CD4-positive, alpha-beta T cell treated with Interleukin-6 for 4 hours (primary cell): Measurements from ENCODE around the gene GPR141.
"Not testable (repeated sequence)": the region's sequence is repeated elsewhere in the genome, so short reads cannot be mapped to it uniquely, and the experiment has no call there.

Experiments used
- DNase-seq: peaks from one replicate; pipeline ENCODE4 v3.0.0-alpha.2; 2020; ENCODE audit warnings: mixed read lengths

Gene GPR141

DNA sequence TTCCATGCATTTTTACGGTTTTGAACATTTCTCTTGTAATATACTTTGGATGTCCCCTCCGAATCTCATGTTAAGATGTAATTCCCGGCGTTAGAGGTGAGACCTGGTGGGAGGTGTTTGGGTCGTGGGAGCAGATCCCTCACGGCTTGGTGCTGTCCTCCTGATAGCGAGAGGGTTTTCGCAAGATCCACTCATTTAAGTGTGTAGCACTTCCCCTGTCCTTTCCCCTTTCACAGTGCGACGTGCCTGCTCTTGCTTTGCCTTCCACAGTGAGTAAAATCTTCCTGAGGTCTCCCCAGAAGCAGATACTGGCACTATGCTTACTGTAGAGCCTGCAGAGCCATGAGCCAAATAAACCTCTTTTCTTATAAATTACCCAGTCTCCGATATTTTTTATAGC, 6.6 kb downstream of the GPR141 start:
- DNase-seq = no peak

DNA sequence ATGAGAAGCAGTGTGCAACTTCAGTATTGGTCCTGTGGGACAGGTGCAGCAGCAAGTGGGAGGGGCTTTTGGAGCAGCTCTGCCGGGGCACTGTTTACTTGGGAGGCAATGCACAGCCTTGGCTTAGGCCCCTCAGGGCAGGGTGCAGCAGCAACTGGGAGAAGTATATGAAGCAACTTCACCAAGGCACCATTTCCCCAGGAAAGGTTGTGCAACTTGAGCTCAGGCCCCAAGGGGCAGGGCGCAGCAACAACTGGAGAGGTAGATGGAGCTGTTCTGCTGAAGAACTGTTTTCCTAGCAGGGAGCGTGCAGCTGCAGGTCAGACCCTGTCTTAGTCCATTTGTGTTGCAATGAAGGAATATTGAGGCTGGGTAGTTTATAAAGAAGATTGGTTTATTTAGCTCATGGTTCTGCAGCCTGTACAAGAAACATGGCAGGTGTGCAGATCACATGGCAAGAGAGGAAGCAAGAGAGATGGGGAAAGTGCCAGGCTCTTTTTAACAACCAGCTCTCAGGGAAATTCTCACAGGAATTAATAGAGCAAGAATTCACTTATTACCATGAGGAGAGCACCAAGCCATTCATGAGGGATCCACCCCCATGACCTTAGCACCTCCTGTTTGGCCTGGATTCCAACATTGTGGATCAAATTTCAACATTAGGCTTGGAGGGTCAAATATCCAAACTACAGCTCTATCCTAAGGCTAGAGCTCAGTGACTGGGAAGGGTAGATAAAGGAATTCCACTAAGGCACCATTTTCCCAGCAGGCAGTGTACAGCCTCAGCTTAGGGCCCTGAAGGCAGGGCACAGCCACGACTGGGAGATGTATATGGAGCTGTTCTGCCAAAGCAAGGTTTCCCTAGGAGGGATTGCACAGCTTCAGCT, 10.9 kb downstream of the GPR141 start:
- no peak for DNase-seq

DNA sequence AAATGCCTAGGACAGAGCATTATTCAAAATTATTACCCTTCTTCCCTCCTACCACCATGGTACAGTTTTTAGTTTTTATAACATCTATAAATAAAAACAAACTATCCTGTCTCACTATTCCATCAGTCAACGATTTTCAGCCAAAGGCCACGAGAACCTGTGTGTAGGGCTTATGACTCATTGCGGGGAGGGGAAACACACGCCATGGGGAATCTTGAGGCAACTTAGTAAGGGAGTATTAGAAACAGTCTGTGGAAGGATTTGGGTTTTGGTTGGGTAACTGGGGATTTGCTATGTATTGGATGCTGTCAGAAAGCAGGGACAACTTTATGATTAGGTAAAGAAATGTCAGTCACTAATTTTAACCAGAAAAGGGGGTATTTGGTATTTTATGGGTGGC, 14.7 kb downstream of the GPR141 start:
- DNase-seq = no peak

DNA sequence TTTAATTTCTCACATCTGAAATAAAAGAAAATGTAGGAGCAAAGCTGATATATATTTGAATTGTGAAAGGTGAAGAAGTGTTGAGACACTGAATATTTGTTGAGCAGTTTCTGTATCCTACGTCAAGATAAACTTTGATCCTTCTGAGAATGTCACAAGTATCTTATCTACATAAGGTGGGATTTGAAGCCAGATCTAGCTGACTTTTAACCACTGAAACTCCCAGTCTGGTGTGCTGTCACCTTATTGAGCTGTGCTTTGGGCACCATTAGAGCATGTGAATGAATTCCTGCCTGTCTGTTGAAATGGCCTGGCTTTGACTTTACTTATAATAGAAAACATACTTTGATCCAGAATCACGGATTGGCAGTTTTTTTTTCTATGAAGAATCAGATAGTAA, 15.2 kb downstream of the GPR141 start:
- DNase-seq = no peak

DNA sequence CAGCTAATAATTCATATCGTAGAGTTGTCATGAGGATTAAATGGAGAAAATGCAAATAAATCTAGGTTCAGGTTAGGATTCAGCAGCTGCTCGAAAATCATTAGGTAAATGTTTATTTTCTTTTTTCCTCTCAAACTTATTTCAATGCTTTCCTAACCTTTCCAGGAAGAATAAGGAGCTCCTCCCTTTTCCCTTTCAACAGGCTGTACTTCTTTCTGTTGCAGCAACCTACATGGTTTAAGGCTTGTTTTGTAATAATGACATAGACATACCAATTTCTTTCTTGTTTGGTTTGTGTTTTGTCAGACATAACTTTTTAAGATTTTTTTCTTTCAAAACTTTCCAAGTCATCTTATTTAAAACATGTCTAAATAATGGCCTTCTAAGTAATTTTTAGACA, 18.2 kb downstream of the GPR141 start:
- no peak for DNase-seq

DNA sequence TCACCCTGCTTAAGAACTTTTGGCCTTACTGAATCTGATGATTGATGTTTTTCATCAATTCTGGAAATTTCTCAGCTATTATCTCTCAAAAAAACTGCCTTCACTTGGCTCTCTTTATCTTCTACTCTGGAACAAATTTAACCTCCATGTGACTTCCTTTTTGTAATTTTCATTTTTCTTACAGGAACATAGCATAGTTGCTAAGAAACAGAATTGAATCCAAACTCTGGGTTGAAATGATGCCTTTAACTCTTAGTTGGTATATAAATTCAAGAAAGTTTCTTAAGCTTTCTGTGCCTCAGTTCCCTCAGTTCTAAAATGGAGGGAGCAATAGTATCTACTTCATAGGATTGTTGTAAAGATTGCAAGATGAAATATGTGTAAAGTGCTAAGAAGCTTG, 19.8 kb downstream of the GPR141 start:
- no peak for DNase-seq

DNA sequence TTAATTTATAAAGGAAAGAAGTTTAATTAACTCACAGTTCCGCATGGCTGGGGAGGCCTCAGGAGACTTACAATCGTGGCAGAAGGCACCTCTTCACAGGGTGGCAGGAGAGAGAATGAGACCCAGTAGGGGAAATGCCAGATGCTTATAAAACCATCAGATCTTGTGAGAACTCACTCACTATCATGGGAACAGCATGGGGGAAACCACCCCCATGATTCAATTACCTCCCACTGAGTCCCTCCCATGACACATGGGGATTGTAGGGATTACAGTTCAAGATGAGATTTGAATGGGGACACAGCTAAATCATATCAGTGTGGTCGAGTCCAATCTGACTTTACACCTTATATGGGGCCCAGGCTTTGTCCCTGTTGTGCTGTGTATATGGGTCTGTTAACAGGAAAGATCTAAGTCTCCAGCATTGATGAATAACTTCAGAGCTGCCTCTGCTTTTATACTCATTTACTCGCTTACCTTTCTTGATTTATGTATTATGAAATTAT, 20.8 kb downstream of the GPR141 start:
- DNase-seq = not testable (repeated sequence)

DNA sequence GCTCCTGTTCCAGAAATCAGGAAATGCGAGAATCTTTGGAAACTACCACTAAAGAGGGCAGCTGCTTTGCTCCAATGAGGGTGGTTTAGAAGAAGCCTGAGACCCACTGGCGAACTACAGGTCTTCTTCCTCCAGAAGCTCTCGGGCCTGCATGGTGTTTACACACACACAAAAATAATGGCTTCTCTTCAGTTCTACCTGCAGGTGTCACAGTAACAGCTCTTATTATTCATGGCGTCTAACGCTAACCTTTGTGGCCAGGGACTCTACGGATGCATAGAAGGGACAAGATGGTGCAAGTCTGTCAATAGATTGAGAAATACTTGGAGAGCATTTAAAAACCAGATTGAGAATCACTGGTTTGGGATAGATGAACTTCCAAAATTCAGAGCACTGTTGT, 22.4 kb downstream of the GPR141 start:
- no peak for DNase-seq

DNA sequence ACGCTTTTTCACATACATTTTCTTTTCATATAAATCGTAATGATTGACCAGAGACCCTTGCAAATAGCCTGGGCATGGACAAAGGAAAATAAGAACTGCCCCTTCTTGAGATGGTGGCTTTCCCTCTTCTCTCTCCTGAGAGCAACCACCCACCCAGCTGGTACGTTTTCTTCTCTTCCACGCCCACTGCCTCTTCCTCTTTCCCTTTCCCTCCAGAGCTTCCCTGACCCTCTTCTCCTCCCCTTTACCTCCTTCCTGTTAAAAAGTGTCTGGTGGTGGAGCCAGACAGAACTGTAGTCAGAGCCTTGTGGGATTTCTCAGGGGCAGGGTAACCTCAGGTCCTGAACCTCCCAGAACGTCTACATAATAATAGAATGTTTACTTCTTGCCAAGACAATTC, 23.2 kb downstream of the GPR141 start:
- no peak for DNase-seq

DNA sequence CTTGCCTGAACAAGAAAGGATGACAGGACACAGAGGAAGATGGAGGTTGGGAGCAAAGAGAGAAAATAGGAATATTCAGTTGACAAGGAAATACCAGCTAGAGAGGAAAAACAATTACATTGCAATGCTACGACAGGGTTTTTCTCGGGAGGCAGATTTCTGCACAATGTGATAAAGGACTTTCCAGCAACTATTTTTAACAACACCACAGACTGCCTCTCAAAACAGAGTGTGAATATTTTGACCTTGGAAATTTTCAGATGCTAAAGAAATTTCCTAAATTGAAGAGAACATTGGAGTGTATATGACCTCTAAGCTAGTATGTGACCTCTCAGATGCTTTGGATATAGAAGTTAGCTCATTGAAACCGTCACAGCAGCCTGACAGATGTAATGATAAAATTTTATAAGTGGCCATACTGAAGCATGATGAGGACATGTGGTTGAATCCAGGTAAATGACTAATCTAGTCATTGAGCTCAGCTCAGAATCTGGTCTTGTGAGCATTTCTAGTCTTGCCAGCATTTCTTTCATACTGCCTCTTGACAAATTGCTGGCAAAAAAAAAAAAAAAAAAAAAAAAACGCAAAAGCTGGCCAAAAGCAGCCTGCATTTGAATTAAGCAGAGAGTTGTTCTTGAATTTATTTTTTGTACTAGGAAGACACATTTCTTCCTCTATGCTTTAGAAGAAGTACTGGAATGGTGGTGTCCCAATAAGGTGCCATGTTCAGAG, 24.4 kb downstream of the GPR141 start:
- no peak for DNase-seq

DNA sequence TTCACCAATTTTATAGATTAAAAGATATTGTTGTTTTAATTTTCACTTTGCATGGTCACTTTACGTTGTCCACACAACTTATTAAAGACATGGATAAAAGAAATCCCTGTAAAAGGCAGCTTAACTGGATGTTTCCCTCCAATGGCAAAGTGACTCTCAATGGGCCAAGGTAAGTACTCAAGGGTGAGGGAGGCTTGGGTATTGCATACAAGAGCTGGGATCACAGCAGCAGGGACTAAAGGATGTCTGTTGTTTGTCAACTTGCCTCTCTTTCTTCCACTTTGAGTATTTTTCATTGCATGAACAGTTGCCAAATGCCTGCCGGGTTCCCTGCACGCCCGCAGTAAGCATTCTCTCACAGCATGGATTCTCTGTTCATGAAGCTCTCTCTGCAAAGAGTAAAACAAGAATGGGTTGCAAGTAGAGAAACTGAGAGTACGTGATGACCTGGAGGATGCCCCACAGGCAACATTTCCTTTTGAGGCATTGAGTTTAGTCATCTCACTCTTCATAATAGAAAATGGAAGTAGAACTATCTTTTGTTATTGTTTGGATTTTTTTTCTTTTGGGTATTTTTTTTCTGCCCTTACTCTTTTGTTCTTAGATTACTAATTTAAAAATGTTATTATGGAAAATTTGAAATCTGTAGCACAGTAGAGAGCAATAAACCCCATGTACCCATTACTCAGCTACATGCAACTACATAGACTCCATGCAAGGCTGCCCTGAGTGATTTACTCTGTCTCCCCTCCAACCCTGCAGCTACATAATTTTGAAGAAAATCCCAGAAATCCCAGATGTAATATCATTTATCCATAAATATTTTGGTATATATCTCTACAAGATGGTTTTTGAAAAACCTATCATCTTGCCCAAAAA, 26.3 kb downstream of the GPR141 start:
- no peak for DNase-seq

DNA sequence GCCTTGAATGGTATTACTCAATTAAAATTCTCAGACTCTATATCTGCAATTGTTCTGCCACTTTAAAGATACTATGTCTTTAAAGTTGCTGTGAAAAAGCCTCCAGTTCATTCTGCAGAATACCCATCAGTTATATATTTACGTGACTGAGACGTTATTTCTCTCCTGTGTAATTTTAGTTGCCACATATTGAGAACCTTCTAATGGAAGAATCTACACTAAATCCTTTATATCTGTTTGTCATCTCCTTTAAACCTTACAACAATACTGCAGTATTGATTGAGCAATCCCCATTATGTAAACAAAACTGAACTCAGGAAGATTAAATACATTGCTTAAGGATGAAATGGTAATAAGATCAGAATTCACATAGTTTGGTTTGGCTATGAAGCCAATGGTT, 30.0 kb downstream of the GPR141 start:
- no peak for DNase-seq

DNA sequence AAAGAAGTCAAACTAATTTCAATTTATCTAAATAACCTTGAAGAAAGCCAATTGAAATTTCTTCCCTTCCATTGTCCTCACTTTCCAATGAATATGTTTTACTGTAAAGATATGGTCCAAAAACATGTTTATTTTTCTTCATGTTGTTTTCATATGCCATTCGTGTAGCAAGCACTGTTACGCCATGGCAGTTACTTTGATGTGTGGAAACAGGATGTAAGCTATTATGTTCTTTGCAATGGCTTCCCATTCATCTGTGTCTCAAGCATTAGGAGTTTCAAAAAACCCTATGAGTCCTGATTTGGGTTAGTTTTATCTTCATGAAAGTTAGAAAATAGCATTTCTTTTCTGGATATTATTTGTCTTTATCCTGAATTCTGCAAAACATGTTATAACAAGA, 31.0 kb downstream of the GPR141 start:
- no peak for DNase-seq

DNA sequence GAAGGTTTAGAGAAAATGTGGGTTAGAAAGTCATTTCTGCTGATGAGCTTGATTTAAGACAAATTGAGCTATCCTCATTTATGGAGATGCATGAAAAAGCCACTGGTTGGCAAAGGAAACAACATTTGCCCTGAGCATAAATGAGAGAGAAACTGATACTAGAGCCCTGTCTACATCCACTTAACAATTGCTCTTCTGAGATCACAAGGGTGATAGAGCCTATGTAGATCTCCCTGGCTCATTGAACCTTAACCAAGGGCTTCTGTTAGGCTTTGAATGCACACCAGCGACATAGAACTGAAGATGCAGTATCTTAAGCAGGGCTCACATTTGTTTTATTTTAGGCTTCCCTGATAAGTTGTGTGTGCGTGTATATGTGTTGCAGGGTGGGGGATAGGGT, 35.0 kb downstream of the GPR141 start:
- no peak for DNase-seq

DNA sequence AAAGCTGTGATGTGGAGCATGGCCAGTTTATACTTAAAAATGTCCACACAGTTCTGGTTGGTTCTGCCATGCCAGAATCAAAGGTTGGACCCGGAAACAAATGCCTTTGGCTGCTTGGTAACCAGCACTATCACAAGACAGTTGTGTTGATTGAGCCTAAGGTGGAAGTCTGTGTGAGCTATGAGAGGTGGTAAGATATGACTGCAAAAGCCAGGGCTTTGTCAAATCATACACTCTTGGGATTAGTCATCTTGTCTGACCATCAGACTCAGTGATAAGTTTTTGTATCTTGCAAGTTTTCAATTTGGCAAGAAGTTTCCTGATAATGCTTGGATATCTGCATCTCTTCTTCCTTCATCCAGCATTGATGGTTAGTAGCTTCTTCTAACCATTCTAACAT, 35.5 kb downstream of the GPR141 start:
- DNase-seq = no peak

DNA sequence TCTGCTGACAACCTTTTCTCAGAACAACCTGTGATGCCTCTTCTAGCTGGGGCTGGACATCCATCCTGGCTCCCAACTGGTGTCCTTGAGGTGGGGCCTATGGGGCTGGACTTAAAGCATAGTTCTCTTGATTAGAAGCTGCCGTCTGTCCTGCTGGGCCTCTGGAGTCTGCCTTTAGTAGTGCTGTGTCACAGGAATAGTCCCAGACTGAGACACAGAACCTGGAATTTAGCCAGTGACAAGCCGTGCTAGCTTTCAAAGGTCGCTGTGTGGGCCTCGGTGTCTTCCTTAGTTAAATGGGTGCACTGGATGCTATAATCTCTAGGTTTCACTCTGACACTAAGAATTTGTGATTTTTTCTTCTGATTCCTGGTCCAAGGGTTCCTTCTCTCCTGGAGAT, 41.2 kb downstream of the GPR141 start:
- no peak for DNase-seq

DNA sequence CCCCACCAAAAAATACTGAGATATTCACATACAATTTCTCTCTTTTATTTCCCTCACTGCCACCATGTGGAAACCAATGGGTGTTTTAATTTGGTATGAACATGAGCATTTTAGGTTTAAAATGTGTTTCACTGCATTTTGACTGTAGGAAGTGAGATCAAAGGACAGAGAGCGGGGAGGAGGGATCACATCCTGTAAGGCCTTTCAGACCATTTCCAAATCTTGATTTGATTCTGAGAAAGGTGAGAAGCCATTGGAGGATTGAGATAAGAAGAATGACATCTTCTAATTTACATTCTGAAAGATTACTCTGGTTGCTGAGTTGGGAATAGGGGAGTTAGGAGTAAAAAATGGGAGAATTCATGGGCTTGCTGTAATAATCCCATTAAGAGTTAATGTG, 42.5 kb downstream of the GPR141 start:
- DNase-seq = no peak

DNA sequence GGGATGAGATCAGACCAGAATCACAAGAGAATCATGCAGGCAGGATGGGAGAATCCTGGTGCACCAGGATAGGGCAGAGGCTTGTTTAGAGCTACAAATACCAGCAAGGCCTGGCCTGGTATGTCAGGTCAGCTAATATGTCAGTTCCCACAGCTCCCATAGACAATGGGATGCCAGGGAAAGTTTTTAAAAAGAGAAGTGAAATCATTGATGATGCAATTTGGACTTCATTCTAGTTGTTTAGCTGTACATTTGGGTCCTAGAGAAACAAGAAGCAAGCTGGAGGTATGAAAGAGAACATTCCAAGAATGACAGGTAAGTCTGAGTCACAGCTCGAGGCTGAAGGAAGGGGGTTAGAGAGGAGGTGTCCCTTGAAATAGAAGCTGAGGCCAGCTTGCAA, 45.2 kb downstream of the GPR141 start:
- no peak for DNase-seq

DNA sequence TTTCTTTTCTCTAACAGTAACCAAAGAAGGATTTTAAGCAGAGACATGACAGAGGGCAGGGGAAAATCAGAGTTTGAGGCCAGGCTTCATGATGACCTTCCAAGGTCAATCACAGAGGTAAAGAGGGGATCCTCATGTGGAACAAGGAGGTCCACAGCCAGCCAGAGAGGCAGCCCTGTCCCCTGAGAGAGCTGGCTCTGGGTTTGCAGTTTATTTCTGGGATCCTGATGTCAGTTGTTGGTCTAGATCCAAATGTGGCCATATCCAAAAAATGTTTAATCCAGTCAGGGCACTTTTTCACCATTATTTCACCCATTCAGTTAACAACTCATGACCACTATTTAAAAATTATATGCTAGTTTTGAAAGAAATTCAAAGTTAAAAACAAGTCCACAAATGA, 45.6 kb downstream of the GPR141 start:
- DNase-seq = no peak

DNA sequence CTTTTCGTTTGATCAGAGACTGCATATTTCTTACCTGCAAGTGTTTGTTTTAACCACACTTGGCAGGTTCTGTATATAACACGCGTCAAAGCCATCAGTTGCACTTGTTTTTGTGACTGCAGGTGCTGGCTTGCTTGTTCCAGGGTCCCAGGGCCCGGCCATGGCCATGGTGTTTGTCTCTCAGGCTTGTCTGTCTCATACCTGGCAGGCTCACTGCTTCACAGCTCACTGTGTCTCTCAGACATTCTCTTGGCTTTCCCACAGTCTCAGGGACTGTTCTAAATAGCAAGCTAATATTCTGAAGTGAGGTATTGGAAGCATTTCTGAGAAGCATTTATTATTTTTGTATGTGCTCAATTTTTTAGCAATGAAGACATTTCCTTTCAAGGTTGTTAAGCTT, 46.9 kb downstream of the GPR141 start:
- DNase-seq = no peak

DNA sequence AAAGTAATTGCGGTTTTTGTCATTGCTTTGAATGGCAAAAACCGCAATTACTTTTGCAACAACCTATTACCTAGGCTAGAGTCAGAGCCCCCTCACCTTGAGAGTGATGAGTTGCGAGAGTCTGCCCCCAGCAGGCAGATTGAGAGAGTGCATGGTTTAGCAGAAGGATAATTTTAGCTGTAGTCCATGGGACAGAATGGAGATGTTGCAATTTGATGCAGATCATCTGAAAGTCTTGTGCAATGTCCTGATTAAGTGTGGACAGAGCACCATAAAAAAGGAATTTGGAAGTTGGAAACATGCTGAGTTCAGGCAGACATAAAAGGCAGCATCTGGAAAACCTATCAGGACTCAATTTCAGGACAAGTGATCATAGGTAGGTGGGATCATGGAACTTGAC, 48.7 kb downstream of the GPR141 start:
- DNase-seq = no peak

DNA sequence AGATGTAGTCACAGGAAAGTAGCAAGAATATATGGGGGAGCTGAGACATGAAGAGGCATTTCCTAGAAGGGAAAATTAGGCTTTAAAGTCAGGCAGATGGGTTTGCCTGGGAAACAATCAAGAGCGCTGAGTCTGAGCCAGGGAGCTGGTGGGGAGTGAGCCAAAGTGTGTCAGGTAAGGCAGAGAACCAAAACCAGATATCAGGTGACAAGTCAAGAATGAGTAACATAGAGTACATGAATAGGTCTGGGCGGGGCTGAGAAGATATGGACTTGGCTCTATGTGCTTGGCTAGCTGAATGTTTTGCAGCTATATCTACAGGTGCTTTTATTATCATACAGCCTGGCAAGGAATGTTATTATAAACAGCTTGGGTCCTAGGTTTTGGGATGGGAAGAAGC, 49.3 kb downstream of the GPR141 start:
- DNase-seq = no peak

DNA sequence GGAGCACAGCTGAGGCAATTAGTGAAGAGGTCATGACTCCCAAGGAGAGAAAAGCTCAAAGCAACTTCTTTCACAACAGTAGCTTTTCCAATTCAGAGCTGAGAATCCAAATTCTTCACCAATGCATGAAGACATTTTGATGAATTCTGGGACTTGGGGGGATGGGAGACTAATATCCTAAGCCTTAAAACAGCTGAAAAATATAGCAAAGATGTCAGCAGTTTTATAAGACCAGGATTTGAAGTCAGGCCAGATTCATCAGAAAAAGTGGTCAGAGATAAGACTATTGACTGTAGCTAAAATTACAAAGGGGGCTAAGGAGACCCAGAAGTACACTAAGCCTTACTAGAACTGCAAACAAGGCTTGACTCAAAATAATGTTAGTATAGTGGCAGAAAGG, 51.6 kb downstream of the GPR141 start:
- DNase-seq = no peak
